ENCODE measurements around the gene CSNK2A1. TPM values are rescaled to one million over a fixed set of nuclear protein-coding genes. Genes with fewer than 3 reads are reported as not detected.

CSNK2A1 gene
- total and polyA plus RNA-seq, 2 donors from 2014 or later, result 39.7 to 100 TPM

GRCh38 chr20:438571-439469, 104.8 kb downstream of the CSNK2A1 start:
- H3K4me3 ChIP-seq (ENCODE audit: low read length in 3 of 3), result no peak overlapping the region
- no peak for FAIRE-seq
- H3K36me3 ChIP-seq (ENCODE audit: control insufficient read depth in 2 of 3, insufficient read depth in 3 of 3, low read length in 3 of 3), result peaks cover 11 to 68% (median 53%) of the 10 kb centered on the region in 3 donors
- intact Hi-C loops (cut with DNase I), result no loop called here
- H3K27me3 ChIP-seq (ENCODE audit: control insufficient read depth, insufficient read depth, low read length), result no peaks in the 10 kb centered on the region
- no peak for DNase-seq
- no peak for TF ChIP-seq CTCF (IDR thresholded peaks at IDR 0.05; ENCODE audit: borderline replicate concordance, extremely low read depth, insufficient read depth)
- no peaks in the 10 kb centered on the region for H3K9me3 ChIP-seq (ENCODE audit: control insufficient read depth in 2 of 3, insufficient read depth in 1 of 3, low read length in 3 of 3)
- peak overlapping the region in 1 of 2 donors; percentile 32 for H3K27ac ChIP-seq (ENCODE audit: low read depth in 2 of 2, low read length in 2 of 2)
- H3K4me1 ChIP-seq (ENCODE audit: control insufficient read depth in 2 of 3, insufficient read depth in 2 of 3, low read depth in 1 of 3, low read length in 3 of 3), result peaks cover 0 to 8% (median 0%) of the 10 kb centered on the region in 3 donors
- no peak overlapping the region for H3K9ac ChIP-seq (ENCODE audit: low read length in 3 of 3)

- no peak overlapping the region for H3K9ac ChIP-seq (ENCODE audit: low read length in 3 of 3)
- no peaks in the 10 kb centered on the region for H3K27me3 ChIP-seq (ENCODE audit: control insufficient read depth, insufficient read depth, low read length)
- intact Hi-C loops (cut with DNase I), result no loop called here
- no peak overlapping the region for H3K27ac ChIP-seq (ENCODE audit: low read depth in 2 of 2, low read length in 2 of 2)
- no peak for FAIRE-seq
- peaks cover 11 to 63% (median 52%) of the 10 kb centered on the region in 3 donors for H3K36me3 ChIP-seq (ENCODE audit: control insufficient read depth in 2 of 3, insufficient read depth in 3 of 3, low read length in 3 of 3)
- no peaks in the 10 kb centered on the region for H3K9me3 ChIP-seq (ENCODE audit: control insufficient read depth in 2 of 3, insufficient read depth in 1 of 3, low read length in 3 of 3)
- no peak overlapping the region for H3K4me3 ChIP-seq (ENCODE audit: low read length in 3 of 3)
- no peak for TF ChIP-seq CTCF (IDR thresholded peaks at IDR 0.05; ENCODE audit: borderline replicate concordance, extremely low read depth, insufficient read depth)
- DNase-seq, result no peak
- peaks cover 0 to 8% (median 0%) of the 10 kb centered on the region in 3 donors for H3K4me1 ChIP-seq (ENCODE audit: control insufficient read depth in 2 of 3, insufficient read depth in 2 of 3, low read depth in 1 of 3, low read length in 3 of 3)
These were observed 105.7 kb downstream of the CSNK2A1 start for GRCh38 chr20:437787-438486.

GRCh38 chr20:436476-436875, 107.1 kb downstream of the CSNK2A1 start:
- no peak for DNase-seq
- H3K4me1 ChIP-seq (ENCODE audit: control insufficient read depth in 2 of 3, insufficient read depth in 2 of 3, low read depth in 1 of 3, low read length in 3 of 3), result peaks cover 0 to 8% (median 0%) of the 10 kb centered on the region in 3 donors
- H3K27me3 ChIP-seq (ENCODE audit: control insufficient read depth, insufficient read depth, low read length), result no peaks in the 10 kb centered on the region
- peaks cover 11 to 61% (median 52%) of the 10 kb centered on the region in 3 donors for H3K36me3 ChIP-seq (ENCODE audit: control insufficient read depth in 2 of 3, insufficient read depth in 3 of 3, low read length in 3 of 3)
- no peak overlapping the region for H3K9ac ChIP-seq (ENCODE audit: low read length in 3 of 3)
- intact Hi-C loops (cut with DNase I), result no loop called here
- no peak for TF ChIP-seq CTCF (IDR thresholded peaks at IDR 0.05; ENCODE audit: borderline replicate concordance, extremely low read depth, insufficient read depth)
- no peak overlapping the region for H3K27ac ChIP-seq (ENCODE audit: low read depth in 2 of 2, low read length in 2 of 2)
- H3K4me3 ChIP-seq (ENCODE audit: low read length in 3 of 3), result no peak overlapping the region
- no peak for FAIRE-seq
- no peaks in the 10 kb centered on the region for H3K9me3 ChIP-seq (ENCODE audit: control insufficient read depth in 2 of 3, insufficient read depth in 1 of 3, low read length in 3 of 3)

All from kidney (tissue), 14 donors.